Measurements from ENCODE around the gene SPATA31A5. TPM values are rescaled to one million over a fixed set of nuclear protein-coding genes. Genes with fewer than 3 reads are reported as not detected.
"Not testable (repeated sequence)": the region's sequence is repeated elsewhere in the genome, so short reads cannot be mapped to it uniquely, and the experiment has no call there.

SPATA31A5 gene
- not detected for total RNA-seq

- not testable (repeated sequence) for DNase-seq
These were observed at the start of gene SPATA31A5 for GRCh38 chr9:60914107-60914506. SPATA31A5 (plus strand) TSS chr9:60914407; CDS start chr9:60914436, 29 bp downstream.

GRCh38 chr9:60962990-60963350 is 48.8 kb downstream of the SPATA31A5 start:
- not testable (repeated sequence) for DNase-seq

- not testable (repeated sequence) for DNase-seq
These were observed 52.2 kb downstream of the SPATA31A5 start for GRCh38 chr9:60966382-60966781.

Small RNA genes lying within 50 kb of the gene (small RNA-seq; reads per million reads assigned to genes)
- gene AL590491.3 = not detected

All from occipital lobe (tissue), 3 donors.